ENCODE measurements around the gene CBFA2T2.

CBFA2T2 gene

DNA sequence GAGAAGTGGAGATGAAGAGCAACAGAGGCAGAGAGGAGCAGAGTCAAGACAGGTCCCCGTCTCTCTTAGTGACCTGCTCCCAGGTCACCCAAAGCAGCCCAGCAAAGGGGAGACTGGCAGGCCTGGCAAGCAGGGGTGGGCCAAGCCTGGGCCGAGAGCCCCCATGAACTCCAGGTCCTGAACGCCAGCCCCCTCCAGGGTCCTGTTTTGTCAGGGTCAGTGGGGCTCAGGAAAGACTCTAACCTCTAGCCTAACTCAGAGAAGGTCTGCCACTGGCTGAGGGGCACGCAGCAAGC lies 183.2 kb downstream of the CBFA2T2 start:
- TF ChIP-seq, protein P1, sequence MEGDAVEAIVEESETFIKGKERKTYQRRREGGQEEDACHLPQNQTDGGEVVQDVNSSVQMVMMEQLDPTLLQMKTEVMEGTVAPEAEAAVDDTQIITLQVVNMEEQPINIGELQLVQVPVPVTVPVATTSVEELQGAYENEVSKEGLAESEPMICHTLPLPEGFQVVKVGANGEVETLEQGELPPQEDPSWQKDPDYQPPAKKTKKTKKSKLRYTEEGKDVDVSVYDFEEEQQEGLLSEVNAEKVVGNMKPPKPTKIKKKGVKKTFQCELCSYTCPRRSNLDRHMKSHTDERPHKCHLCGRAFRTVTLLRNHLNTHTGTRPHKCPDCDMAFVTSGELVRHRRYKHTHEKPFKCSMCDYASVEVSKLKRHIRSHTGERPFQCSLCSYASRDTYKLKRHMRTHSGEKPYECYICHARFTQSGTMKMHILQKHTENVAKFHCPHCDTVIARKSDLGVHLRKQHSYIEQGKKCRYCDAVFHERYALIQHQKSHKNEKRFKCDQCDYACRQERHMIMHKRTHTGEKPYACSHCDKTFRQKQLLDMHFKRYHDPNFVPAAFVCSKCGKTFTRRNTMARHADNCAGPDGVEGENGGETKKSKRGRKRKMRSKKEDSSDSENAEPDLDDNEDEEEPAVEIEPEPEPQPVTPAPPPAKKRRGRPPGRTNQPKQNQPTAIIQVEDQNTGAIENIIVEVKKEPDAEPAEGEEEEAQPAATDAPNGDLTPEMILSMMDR (IDR thresholded peaks at IDR 0.05; ENCODE audit: low read depth, low read length): no peak
- H3K4me3 ChIP-seq (ENCODE audit: low read depth, low read length): peak overlapping the region; percentile 71

DNA sequence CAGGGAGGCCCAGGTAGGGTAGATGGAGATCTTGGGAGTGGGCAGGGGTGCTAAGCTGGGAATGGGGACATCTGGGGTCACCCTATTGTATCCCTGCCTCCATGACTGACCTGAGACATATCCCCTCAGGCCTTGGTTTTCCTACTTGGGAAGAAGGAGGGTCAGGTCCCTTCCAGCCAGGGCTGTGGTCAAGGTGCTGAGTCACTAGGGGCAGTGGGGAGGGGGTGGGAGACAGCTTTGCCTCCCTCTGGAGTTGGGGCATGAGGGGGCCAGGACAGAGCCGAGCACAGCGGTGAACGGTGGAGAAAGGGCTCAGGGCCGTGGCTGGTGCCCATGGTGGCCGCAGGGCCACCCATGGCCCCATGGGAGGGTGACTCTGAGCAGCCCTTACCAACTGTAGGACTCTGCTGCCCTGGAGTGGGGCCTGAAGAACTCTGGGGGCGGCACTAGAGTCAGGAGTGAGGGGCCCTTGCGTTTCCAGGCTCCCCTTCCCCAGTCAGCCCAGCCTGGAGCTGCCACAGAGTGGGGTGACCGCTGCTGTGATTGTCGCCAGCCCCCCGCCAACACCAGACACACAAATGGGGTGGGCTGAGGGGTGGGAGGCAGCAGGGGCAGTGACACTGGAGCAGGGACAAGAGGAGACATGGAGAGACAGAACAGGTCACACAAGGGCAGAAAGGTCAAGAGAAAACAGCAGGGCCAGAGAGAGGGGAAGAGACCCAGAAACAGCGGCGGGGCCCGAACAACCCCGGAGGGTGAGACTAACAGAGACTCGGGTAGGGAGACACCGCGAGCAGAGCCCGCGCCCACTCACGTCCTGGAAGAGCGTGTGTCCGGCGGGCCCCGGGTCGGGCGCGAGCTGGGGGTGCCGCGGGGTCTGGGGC lies 183.8 kb downstream of the CBFA2T2 start:
- H3K4me3 ChIP-seq (ENCODE audit: low read depth, low read length): peak overlapping the region; percentile 71
- TF ChIP-seq, protein P1 (IDR thresholded peaks at IDR 0.05; ENCODE audit: low read depth, low read length): no peak

DNA sequence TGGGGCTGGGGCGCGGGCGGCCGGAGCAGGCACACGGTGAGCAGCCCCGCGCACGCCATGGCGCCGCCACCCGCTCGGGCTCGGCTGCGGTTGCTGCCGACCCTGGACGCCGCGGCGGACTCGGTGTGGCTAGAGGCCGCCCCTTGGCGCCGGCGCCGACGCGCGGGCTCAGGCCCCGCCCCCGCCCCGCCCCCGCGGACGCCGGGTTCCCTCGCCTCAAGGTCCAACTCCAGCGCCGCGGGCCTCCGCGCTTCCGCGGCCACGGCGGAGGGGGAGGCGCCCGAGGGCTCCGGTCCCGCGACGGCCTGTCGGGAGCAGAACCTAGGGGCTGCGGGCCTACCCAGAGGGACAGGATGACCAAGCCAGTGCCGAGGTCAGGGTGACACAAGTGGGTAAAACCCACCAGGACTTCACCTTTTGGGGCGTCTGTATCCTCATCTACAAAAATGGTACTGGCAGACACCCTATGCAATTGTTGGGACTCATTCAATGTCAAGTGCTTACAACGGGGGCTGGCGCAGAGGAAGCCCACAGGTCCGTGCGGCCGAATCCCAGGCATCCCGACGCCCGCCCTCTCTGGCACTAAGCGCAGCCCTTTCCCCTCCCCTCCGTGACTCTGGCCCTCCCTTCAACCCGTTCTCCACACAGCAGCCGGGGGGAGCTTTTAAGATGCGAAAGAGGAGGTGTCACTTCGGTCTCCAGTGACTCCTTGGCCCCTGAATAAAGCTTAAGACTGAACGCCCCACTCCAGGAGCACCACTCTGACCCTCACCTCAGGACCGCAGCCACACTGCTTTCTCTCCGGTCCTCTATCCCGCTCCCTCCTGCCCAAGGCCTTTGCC lies 184.6 kb downstream of the CBFA2T2 start, which contains the start of gene NECAB3:
NECAB3 (minus strand) TSS at position 135 of the 842 bp plus-strand sequence; CDS start at position 59, 76 bp downstream.
- peak within 1 kb of the TSS; percentile 71 for H3K4me3 ChIP-seq (ENCODE audit: low read depth, low read length)
- TF ChIP-seq, protein P1 (IDR thresholded peaks at IDR 0.05; ENCODE audit: low read depth, low read length): no peak

DNA sequence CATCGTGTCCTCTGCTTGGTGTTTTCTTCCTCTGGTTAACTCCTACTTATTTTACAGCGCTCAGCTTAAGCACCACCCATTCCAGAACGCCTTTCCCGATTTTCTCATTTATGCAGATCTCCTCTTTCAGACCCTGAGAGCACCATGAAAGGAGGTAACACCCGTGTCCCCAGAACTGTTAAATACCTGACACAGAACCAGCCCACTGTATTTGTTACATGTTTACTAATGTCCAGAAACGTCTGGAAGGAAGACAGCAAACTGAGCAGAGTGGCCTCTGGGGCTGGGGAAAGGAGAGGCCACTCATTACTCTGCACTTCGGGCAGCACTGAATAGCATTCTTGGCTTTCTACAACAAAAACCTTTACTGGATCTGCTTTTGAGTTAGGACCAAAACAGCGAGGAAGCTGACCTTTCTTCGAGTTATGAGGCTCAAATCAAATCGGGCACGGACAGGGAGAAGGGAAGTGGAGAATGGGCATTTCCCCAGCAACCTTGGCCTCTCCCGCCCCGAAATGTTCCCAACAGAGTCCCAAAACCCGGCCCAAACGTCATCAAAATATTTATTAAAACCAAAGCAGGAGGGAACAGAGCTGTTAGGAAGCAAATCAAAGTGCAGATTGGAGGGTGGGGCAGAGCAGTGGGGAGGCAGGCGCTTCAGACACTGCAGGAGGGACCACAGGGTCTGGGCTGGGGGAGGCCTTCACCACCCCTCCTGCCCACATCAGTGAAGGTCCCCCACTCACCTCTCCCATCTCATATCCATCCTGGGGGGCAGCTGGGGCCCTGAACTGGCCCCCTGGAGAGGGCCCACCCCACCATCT lies 185.5 kb downstream of the CBFA2T2 start:
- TF ChIP-seq, protein P1 (IDR thresholded peaks at IDR 0.05; ENCODE audit: low read depth, low read length): no peak
- H3K4me3 ChIP-seq (ENCODE audit: low read depth, low read length): peak overlapping the region; percentile 57

DNA sequence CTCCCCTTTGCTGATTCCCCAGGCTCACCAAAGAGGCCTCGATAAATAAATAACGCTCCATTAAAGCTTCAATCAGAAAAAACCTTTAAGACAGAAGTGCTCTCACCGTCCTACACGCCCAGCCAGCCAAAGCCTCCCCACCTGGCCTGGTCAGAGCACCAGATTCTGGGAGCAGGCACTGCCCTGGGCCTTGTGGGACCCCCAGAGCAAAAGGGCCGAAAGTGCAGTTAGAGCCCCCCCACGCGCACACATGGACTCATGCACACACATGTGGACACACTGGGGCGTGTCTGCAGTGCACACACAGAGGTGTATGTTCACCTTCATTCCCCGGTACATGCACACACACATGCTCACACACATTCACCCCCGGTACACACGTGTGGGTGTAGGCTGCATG lies 186.2 kb downstream of the CBFA2T2 start:
- TF ChIP-seq, protein P1 (IDR thresholded peaks at IDR 0.05; ENCODE audit: low read depth, low read length): no peak
- H3K4me3 ChIP-seq (ENCODE audit: low read depth, low read length): no peak overlapping the region

DNA sequence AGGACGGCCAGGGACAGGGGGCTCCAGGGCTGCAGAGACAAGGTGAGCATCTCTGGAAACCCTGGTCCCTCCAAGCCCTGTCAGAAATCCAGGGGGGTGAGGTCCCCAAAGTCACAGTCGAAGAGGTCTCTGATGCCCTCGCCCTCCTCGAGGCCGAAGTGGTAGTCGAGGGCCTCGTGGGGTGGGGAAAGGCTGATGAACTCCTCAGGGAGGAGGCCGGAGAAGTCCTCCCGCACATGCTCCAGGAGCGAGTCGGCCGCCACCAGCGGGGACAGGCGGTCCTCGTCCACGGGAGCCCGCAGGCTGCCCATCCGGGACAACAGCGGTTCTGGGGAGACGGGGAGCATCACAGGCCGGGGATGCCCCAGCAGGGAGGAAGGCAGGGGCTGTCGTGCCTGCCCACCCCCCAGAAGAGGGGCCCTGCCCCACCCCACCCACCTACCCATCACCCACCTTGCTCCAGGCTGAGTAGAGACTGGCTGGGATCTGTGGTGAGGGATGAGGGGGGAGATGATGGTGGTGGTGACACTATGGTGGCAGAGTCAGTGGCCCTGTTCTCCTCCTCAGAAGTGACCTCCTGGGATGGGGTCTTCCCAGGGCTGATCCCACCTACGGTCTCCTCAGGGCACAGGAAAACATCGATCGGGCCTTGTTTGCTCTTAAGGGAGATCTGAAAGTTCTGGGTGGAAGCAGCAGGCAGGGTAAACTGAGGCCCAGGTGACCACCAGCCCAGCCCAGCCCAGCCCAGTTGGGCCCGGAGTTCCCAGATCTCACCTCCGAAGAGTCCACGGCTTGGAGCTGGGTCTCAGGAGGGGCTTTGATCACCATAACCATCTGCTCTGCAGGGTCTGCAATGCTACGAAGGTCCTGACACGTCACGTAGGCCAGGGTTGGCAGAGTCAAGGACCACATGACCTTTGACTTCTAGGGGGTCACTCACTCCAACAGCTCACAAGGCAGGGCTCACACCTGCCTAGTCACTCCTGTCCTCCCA lies 187.1 kb downstream of the CBFA2T2 start:
- TF ChIP-seq, protein P1 (IDR thresholded peaks at IDR 0.05; ENCODE audit: low read depth, low read length): no peak

More for the DNA sequence above, 187.1 kb downstream of the CBFA2T2 start:
- H3K4me3 ChIP-seq (ENCODE audit: low read depth, low read length): no peak overlapping the region

Measured in WI38 (cell line).